GM19043 (cell line): ENCODE data around the gene SCARB2.

ENCODE experiments used
- ATAC-seq: cut with Tn5 transposase; IDR thresholded peaks from one replicate; pipeline ENCODE4 v1.9.1; 2021; ENCODE audit warnings: low read depth; ENCODE audit not compliant: unreplicated experiment

The SCARB2 gene

DNA sequence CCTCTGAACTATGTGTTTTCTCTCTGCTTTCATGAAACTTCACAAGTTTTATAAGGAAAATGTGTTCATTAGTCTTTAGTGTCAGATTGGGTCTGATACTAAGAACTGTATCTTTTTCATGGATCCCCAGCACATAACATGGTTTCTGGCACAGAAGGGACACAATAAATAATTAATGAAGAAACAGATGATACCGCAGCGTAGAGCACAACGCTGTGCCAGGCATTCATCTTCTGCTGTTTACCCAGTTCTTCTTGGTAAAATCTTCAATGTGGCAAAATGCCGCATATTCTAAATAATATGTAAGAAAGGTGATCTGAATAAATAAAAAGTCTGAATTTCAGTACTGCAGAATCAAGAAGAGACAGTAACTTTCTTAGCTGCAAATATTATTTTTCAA lies 12.3 kb downstream of the SCARB2 start:
- ATAC-seq: no peak

DNA sequence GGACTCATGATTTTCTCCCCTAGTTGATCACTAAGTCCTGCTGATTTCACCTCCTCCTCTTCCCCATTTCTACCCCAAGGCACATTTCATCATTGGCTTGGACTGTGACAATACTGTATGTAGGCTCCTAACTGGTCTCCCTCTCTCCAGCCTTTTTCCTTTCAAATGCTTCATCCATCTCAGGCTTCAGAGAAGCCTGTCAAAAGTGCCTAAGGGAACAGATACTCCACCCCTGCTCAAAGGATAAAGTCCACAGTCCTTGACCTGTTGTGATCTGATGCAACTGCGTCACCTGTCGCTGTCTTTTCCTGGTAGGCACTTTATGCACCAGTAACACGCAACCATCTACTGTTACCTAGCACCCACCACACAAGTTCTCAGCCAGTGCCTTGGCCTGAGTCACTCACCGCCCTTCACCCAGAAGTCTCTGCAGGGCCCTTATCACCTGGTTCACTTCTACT lies 12.8 kb downstream of the SCARB2 start:
- no peak for ATAC-seq

DNA sequence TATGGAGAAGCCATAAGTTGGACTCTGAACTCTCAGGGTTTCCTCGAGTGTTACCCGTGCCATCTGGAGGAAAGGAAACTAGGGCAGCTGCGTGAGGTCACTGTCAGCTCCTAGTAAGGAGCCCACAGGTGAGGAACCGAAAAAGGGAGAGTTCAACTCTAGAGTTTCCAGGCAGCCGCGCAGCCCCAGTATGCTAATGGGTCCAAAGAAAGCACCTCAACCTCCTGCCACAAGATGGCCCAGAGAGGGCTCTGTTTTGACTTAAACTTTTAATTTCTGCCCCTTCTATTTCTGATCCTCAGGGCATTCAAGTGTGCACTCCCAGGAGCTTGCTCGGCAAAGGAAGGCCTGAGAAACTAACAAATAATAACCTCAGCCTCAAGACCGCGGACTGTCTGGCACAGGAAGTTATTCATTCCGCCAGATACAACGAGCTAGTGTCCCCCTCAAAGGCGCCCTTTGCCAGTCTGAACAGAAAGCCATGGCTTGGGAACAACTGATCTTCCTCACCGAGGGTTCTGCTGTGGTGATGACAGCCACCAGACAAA lies 13.9 kb downstream of the SCARB2 start:
- peak; percentile 83 for ATAC-seq

DNA sequence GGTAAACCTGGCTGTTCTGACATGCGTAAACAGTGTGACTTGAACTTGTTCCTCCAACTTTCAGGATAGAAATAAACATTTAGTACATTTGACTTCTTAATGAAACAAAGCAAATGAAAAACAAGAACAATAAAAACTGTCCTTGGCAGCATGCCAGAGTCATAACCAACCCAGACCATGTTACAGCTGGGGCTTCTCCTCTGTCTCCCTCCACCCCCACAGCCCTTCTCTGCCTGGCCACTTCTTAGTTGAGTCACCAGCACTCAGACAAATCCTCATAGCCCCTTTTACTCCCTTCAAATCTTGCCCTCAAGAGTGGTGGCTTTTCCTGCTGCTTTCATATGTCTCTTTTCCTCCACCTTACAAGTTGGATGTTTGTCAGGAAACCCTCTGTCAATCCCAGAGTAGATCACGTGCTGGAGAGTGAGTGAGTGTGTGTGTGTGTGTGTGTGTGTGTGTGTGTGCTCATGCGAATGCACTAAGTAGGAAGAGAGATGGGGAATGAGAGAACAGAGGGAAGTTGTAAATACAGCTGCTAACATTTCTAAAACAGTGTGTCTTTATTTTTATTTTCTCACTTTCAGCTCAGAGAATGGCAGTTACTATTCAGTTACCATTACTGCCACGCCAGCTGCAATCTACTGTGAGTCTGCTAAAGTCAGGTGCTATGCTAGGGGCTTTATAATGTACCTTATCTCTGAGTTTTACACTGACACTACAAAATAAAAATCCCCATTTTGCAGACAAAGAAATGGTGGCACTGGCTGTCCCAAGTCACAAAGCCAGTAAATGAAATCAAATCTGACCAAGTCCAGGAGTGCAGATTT lies 15.0 kb downstream of the SCARB2 start:
- peak; percentile 32 for ATAC-seq

- no peak for ATAC-seq
These were observed 15.6 kb downstream of the SCARB2 start for GRCh38 chr4:76197971-76198410.

DNA sequence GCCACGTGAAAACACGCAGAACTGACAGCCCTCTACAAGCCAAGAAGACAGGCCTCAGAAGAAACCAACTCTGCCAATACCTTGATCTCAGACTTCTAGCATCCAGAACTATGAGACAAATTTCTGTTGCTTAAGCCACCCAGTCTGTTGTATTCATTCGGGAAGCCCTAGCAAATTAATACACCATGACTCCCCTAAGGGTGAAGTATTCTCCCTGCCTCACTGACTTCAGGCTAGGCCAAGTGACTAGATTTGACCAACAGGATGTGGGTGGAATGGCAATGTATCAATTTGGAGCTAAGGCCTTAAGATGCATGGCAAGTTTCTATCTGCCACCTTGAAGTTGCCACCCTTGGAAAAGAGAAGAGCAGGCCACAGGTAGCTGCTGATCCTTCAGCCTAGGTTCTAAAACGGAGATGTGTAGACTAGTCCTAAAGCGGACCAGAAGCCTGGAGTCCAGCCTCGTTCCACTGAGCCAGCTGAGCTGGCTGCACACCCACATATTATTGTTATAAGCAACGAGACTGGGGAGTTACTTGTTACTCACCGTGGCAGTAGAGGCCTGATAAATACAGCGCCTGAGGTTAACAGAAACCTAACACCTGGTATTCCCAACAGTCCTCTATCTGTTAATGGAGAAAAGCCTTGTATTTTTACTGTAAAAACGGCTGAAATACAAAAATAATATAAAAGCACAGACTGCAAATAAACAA lies 16.4 kb downstream of the SCARB2 start:
- ATAC-seq: no peak

DNA sequence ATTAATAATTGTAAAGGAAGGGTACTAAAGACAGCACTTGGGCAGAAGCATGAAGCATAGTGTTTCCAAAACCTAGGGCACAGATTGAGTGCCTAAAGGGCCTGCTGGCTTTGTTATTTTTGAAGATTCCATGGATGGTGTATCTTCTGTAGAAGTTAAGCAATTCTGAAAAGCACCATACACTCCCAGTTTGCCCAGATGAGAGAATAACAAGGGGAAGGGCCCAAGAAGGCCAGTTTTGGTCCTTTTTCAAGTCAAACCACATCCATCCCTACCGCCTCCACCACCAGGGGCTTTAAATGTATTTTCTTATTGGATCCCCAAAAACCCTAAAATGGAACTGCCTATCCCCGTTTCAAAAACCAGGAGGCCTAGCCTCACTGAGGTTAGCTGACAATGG lies 17.2 kb downstream of the SCARB2 start:
- ATAC-seq: no peak

- ATAC-seq: no peak
These were observed 18.3 kb downstream of the SCARB2 start for GRCh38 chr4:76195326-76195725.

GRCh38 chr4:76194325-76194724 lies 19.3 kb downstream of the SCARB2 start:
- no peak for ATAC-seq

GRCh38 chr4:76192236-76192635 lies 21.4 kb downstream of the SCARB2 start:
- ATAC-seq: no peak

DNA sequence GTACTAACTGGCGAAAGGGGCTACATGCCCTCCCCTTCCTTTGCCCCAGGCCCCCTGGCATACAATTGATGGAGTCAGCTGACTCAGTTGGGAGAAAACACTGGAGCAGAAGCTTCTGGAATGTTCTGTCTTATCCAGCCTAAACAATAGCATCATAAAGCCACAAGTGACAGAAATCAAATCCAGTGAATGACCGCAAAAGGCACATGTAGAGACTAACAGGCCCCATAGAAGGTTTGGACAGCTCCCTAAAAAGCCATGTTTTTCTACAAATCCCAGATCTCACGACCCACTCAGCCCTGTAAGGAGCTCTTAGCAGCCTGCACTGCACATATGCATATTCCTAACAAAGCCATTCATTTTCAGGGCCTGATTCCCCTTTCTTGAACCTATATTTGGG lies 25.1 kb downstream of the SCARB2 start:
- no peak for ATAC-seq

DNA sequence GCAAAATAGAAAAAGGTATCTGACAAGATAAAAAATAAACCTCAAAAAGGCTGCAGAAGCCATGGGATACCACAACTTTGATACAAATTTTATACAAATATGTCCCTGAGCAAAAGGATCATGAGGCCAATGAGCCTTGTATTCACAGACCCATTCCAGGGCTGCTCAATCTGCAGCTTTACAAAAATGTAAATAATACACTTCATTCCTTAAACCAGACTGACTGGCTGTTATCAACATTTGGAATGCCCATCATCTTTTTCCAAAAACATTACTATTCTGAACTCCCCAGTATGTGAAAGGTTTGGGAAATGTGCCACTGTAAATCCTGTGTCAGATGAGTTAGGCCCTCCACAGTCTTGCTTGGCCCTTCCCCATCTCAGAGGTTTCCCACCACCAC lies 25.5 kb downstream of the SCARB2 start:
- no peak for ATAC-seq

DNA sequence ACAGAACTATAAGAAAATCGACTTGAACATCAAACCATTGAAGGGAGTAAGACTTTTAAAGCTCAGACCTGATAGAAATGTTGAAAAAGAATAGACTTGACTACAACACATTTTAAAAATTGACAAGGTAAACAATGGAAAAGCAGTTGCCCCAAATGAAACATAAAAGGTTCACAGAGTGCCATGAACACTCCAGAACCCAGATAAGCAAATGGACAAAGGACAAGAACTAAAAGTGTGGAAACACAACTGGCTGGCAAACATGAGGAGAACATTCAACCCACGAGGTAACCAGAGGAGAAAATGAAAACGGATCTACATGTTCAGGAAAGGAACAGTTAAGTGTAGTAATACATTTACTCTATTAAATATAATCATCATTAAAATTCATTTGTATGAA lies 26.5 kb downstream of the SCARB2 start:
- no peak for ATAC-seq

DNA sequence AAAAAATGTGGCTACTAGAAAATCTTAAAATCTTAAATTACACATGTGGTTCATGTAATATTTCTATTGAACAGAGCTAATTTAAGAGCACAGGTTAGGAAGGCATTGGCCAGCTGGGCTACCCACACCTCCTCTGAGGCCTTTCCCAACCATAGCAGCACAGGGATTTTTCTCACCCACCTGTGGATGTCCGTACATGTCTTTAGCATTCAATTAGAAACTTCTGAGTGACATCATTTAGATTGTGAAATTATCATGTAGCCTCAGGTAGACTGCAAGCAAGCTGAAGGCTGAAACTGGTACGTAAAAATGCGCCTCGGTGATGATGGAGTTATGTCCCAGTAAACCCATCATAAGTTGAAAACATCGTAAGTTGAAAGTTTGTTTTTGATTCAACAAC lies 31.2 kb downstream of the SCARB2 start:
- ATAC-seq: no peak

DNA sequence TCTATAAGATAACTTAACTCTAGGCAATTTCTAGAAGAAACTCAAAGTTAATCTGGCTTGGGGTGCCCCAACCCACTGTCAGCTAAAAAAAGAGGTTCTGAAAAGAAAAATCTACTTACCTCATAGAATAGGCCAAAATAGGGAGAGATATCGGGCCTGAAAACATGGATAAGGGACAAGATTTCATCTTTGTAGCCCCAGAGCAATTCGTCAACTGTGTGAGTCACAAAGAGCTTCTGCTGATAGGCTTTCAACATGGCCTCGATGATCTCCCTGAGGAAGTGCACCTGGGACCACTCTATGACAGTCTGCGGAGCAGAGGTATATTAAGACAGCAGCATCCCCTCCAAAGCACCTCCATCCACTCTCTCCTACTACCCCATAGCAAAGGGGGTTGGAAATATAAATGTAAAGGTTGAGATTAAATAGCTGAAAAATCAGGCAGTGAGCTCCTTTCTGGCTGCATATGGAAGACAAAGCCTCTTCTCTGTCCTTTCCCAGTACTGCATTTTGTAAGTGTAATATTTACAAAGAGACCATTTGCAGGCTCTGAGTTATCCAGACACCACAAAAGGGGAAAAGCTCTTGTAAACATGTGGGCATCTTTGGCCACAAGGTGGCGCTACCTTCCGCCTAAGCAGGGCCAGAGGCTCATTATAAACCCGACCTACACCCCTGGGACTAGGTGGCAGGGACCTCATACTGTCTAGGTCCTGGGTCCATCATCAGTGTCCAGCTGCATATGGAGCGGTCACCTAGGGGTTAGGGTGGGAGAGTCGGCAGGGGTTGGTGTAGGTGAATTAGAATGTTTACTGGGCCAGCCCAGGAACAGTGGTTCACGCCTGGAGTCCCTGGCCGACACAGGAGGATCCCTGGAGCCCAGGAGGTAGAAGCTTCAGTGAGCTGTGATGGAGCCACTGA lies 34.0 kb downstream of the SCARB2 start:
- ATAC-seq: peak; percentile 84

GRCh38 chr4:76178296-76178695 lies 35.3 kb downstream of the SCARB2 start:
- no peak for ATAC-seq

GRCh38 chr4:76177709-76178108 lies 35.9 kb downstream of the SCARB2 start:
- ATAC-seq: no peak

DNA sequence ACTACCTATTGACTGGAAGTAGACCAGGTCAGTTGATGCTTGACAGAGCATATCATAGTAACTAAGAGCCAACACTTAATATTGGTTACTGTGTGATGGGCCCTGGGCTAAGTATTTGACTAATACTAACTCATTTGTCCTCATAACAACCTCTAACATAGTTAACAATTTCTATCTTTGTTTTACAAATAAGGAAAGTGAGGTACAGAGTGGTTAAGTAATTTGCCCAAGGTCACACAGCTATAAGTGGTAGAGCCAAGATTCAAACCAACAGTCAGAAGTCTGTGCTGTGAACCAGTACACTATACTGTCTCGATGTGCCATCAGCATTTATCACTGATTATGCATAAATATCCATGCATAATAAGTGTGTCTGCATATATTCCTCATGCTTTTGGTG lies 38.3 kb downstream of the SCARB2 start:
- ATAC-seq: no peak

DNA sequence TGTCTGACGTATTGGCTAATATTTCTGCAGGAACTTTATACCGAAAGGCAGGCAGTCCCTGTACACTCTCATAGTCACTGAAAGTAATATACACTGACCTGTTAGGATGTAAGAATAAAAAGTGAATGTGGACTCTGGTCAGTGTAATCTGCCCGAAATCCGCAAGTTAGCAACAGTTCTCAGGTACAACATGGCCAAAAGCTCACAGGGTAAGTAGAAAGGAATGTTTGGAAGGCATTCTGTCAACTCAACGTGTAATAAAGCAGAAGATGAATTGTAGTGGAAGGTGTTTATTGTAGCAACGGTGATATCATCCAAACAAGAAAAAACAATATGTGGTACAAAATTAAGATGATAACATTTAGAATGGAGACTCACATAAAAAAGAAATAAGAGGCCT lies 39.4 kb downstream of the SCARB2 start:
- no peak for ATAC-seq

GRCh38 chr4:76168688-76169087 lies 44.9 kb downstream of the SCARB2 start:
- ATAC-seq: no peak

GRCh38 chr4:76166480-76166879 lies 47.1 kb downstream of the SCARB2 start:
- ATAC-seq: no peak
